T-helper 2 cell treated with Interferon-gamma antibody and Interleukin-4, amounts not matched to agents 5 μg/mL and 100 μg/mL, for 36 hours (primary cell): Measurements from ENCODE around the gene GPR137.

Experiments
- DNase-seq: peaks from one replicate; pipeline ENCODE4 v3.0.0; 2021; ENCODE audit warnings: low spot score
- H3K27ac Mint-ChIP-seq: one replicate; pipeline ENCODE4 v1.8.0; 2021; ENCODE audit warnings: mild to moderate bottlenecking, mixed read lengths
- H3K27me3 Mint-ChIP-seq: one replicate; pipeline ENCODE4 v1.8.0; 2021; ENCODE audit warnings: low read depth, mixed read lengths
- H3K36me3 Mint-ChIP-seq: one replicate; pipeline ENCODE4 v1.8.0; 2021; ENCODE audit warnings: low read depth, mixed read lengths
- H3K4me1 Mint-ChIP-seq: one replicate; pipeline ENCODE4 v1.8.0; 2021; ENCODE audit warnings: low read depth, mixed read lengths
- H3K4me3 Mint-ChIP-seq: one replicate; pipeline ENCODE4 v1.8.0; 2022; ENCODE audit warnings: mild to moderate bottlenecking, moderate library complexity, mixed read lengths
- H3K9me3 Mint-ChIP-seq: one replicate; pipeline ENCODE4 v1.8.0; 2021; ENCODE audit warnings: mixed read lengths

GPR137 gene

DNA sequence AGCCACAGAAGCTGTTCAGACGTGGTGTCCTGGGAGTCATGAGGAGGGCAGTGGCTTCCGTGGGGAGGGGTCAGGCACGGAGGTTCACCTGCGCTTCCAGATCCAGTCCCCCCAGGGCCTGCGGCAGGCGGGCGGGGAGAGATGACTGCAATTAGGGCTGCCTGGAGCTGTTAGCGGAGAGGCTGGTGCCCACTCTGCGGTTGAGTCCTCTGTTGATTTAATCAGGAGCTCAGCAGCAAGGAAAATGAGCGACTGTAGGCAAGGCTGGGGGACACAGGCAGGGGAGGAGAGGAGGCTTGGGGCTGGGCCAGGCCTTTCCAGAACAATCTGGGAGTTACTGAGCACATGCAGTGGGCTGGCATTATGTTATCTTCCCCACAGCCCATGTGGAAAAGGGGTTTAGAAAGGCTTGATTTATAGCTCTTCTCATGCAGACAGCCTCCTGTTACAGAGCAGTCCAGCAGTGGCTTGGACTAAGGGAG is 21.2 kb upstream of the GPR137 start:
- peaks cover 14% of the 10 kb centered on the region for H3K4me1 Mint-ChIP-seq
- no peaks in the 10 kb centered on the region for H3K9me3 Mint-ChIP-seq
- no peak for DNase-seq
- no peak overlapping the region for H3K4me3 Mint-ChIP-seq
- H3K27ac Mint-ChIP-seq: no peak overlapping the region
- no peaks in the 10 kb centered on the region for H3K27me3 Mint-ChIP-seq
- H3K36me3 Mint-ChIP-seq: peaks cover 18% of the 10 kb centered on the region

DNA sequence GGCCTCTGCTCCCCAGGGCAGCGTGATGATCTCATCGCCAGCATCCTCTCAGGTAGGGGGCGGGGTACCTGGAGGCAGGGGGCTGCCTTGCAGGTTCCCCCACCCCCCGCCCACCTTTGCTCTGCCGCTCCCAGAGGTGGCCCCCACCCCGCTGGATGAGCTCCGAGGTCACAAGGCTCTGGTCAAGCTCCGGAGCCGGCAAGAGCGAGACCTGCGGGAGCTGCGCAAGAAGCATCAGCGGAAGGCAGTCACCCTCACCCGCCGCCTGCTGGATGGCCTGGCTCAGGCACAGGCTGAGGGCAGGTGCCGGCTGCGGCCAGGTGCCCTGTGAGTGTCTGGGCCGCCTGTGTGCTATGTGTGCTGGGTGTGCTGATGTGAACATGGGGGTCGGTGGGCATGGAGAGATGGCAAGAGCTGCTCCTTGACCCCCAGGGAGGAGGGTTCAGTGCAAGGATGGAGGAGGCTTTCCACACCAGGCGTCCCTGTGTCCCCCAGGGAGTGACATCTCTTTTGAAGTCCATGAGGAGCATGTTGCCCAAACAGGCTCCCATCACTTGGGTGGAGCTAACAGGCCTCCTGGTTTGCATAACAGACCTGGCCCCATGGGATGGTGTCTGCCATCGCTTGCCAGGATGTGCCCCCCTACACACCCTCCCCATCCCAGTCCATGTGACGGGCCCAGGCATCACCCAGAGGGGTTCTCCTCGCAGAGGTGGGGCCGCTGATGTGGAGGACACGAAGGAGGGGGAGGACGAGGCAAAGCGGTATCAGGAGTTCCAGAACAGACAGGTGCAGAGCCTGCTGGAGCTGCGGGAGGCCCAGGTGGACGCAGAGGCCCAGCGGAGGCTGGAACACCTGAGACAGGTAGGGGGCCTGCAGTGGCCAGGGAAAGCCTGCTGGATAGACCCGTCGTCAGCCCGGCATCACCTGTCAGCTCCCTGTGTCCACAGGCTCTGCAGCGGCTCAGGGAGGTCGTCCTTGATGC is 20.2 kb upstream of the GPR137 start:
- H3K36me3 Mint-ChIP-seq: peaks cover 13% of the 10 kb centered on the region
- H3K27me3 Mint-ChIP-seq: no peaks in the 10 kb centered on the region
- no peak overlapping the region for H3K4me3 Mint-ChIP-seq
- peaks cover 18% of the 10 kb centered on the region for H3K4me1 Mint-ChIP-seq
- no peaks in the 10 kb centered on the region for H3K9me3 Mint-ChIP-seq
- DNase-seq: no peak
- no peak overlapping the region for H3K27ac Mint-ChIP-seq

DNA sequence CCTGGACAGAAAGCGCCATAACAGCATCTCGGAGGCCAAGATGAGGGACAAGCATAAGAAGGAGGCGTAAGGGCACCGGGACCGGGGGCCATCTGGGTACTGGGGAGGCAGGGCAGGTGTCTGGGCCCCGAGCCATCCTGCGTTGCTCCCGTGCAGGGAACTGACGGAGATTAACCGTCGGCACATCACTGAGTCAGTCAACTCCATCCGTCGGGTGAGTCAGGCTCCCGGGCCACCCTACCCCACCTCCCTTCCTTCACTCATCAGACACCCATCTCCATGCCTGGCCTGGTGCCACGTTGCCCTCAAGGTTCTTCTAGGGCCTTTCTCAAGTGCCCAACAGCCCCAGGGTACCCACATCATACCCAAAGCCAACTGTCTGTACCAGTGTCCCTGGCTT is 19.3 kb upstream of the GPR137 start:
- Mint-ChIP-seq H3K27me3 (no peaks in the 10 kb centered on the region), H3K36me3 (peaks cover 13% of the 10 kb centered on the region), H3K27ac (no peak overlapping the region), H3K4me1 (peaks cover 18% of the 10 kb centered on the region), H3K9me3 (no peaks in the 10 kb centered on the region), H3K4me3 (no peak overlapping the region)
- no peak for DNase-seq

DNA sequence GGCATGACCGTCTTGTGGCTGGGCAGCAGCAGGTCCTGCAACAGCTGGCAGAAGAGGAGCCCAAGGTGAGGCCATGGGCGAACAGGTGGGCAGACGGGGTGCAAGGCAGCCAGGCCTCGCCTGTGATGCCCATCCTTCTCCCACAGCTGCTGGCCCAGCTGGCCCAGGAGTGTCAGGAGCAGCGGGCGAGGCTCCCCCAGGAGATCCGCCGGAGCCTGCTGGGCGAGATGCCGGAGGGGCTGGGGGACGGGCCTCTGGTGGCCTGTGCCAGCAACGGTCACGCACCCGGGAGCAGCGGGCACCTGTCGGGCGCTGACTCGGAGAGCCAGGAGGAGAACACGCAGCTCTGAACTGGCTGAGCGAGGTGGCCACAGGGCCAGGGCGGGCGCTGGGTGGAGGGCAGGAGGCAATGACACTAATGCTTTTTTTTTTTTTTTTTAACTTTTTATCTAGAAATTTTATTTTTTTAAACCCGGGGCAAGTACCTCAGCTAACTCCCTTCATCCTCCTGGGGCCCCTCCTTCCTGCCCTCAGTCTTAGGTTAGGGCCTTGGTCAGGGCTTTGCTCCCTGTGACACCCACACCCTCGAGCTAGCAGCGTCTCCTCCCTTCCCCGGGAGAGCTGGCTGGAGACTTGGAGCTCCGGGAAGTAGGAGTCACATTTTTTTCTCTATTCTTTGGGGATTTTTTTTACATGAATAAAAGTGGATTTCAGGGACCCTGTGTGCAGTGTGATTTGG is 18.3 kb upstream of the GPR137 start:
- DNase-seq: no peak
- Mint-ChIP-seq H3K9me3 (no peaks in the 10 kb centered on the region), H3K27me3 (no peaks in the 10 kb centered on the region), H3K36me3 (peaks cover 9% of the 10 kb centered on the region), H3K4me1 (peaks cover 23% of the 10 kb centered on the region), H3K4me3 (no peak overlapping the region), H3K27ac (peak overlapping the region; percentile 96)

DNA sequence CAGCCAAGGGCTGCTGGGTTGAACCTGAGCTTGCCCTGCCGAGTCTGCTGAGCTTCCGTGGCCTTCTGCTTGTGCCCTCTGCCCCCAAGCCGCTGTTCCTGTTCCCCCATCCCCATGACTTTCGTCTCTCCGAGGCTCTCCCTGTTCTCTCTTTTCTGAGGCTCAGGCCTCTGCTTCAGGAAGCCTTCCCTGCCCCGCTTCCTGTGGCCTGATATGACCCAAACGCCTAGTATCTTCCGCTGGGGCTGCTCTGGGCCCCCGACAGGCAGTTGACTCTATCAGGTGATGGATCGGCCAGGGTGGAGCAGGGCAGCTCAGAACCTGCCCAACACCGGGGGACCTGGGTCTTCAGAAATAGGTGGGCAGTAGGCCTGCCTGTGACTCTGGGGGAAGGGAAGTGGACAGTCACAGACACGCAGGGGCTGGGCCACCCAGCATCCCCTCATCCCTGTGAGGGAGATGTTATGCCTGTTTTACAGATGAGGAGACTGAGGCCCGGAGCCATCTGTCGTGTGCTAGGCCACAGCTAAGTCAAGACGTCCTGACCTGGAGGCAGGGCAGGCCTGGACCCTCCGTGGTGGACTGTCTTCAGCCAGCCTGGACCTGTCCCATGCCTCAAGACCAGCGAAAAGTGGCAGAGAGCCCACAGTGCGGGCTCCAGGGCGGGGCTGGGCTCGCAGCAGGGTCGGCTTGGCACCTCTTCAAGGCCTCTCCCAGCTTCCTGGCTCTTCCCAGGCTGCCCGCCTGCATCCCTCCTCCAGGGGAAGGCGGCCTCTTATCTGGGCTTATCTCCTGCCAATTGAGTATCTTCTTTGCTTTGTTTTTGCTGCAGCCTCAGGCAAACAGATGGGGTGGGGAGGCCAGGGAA is 17.4 kb upstream of the GPR137 start:
- Mint-ChIP-seq H3K27me3 (no peaks in the 10 kb centered on the region), H3K4me1 (peaks cover 24% of the 10 kb centered on the region), H3K4me3 (peak overlapping the region; percentile 96), H3K36me3 (peaks cover 7% of the 10 kb centered on the region), H3K9me3 (no peaks in the 10 kb centered on the region), H3K27ac (peak overlapping the region; percentile 96)
- no peak for DNase-seq

DNA sequence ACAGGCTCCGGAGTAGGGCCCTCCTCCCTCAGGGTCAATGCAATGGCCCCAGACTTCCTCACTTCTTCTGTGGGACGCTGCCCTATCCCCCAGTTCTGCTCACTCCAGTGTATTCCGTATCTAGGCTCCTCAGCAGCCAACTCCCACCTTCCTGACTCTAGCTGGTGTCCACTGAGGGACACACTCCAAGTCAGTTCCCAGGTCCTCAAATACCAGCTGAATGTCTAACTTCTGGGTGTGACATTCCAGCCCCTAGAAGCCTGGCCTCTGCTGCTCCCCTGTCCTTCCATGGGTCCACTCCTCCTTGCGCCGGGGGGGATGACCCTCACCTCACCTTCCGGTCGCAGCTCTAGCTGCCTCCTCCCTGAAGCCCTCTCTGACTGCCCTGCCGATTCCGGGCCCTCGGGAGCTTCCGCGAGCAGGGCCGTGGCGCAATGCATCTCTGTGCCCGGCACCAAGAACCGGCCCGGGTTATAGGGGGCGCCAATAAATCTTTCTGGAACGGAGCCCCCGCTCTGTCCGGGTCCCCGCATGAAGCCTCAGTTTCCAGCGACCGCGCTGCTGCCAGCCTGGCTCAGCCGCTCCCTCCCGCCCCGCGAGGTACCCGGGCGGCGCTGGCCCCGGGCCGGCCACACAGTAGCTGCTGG is 16.6 kb upstream of the GPR137 start:
- H3K4me3 Mint-ChIP-seq: peak overlapping the region; percentile 96
- H3K27me3 Mint-ChIP-seq: no peaks in the 10 kb centered on the region
- peaks cover 7% of the 10 kb centered on the region for H3K36me3 Mint-ChIP-seq
- H3K4me1 Mint-ChIP-seq: peaks cover 24% of the 10 kb centered on the region
- peak overlapping the region; percentile 96 for H3K27ac Mint-ChIP-seq
- peak; percentile 58 for DNase-seq
- no peaks in the 10 kb centered on the region for H3K9me3 Mint-ChIP-seq

DNA sequence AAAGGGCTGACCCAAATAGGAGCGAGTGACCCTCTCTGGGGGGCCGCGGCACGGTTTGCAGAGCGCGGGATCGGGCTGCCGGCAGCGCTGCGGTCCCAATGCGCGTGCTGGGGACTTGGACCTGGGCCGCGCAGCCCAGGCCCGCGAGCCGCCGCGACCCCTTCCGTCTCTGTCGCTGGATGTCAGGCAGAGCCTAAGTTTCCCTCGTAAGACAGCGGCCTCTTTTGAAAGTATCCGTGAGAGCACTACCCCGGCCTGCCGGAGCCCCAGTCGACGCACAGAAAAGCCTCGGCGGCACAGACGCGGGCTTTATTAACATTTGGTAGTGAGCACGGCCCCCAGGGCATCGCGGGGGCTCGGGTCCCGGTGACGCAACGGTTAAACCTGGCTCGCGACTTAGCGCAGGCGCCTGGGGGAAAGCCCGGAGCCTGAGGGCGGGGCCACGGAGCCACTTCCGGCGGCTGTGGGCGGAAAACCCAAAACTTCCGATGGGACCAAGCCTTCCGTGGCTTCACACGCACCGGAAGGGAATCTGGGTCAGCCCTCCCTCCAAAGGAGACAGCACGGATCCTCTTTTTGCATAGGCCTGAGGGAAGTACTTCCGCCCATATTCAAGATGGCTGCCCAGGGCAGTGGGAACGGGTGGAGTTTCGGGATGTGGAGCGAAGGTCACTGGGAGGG is 16.0 kb upstream of the GPR137 start:
- peak; percentile 98 for DNase-seq
- Mint-ChIP-seq H3K36me3 (peaks cover 7% of the 10 kb centered on the region), H3K27ac (peak overlapping the region; percentile 96), H3K9me3 (no peaks in the 10 kb centered on the region), H3K4me1 (peaks cover 24% of the 10 kb centered on the region), H3K27me3 (no peaks in the 10 kb centered on the region), H3K4me3 (peak overlapping the region; percentile 96)

DNA sequence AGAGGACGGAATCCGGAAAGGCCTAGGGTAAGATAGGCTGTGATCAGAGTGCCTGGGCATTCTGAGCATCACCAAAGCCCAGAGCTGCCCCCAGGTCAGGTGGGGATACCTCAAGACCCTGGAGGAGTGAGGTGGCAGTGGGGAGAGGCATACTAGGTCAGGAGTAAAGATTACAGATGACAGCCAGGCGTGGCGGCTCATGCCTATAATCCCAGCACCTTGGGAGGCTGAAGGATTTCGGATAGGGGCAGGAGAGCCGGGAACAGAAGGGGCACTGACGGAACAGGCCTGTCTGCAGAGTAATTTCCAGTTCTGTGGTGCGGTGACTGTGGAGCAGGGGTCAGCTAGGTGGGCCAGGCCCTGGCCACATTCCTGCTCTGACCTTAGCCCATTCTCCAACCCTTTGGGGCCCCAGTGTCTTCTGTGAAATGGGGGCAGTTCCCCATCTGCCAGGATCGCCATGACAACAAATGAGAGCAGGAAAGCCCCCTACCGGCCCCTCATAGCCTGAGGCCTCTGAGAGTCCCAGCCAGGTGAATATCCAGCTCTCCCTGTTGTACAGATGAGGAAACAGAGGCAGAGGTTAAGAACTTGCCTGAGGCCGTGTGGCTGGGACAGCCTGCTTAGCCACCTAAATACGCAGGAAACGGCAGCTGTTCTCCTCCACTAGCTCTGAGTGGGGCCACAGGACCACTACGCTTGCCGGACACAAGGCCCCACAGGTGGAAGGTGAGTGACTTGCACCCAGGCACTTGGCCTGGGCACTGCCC is 10.4 kb upstream of the GPR137 start:
- H3K9me3 Mint-ChIP-seq: no peaks in the 10 kb centered on the region
- peaks cover 8% of the 10 kb centered on the region for H3K4me1 Mint-ChIP-seq
- no peak overlapping the region for H3K27ac Mint-ChIP-seq
- no peak for DNase-seq
- H3K36me3 Mint-ChIP-seq: peaks cover 9% of the 10 kb centered on the region
- no peaks in the 10 kb centered on the region for H3K27me3 Mint-ChIP-seq
- H3K4me3 Mint-ChIP-seq: no peak overlapping the region

DNA sequence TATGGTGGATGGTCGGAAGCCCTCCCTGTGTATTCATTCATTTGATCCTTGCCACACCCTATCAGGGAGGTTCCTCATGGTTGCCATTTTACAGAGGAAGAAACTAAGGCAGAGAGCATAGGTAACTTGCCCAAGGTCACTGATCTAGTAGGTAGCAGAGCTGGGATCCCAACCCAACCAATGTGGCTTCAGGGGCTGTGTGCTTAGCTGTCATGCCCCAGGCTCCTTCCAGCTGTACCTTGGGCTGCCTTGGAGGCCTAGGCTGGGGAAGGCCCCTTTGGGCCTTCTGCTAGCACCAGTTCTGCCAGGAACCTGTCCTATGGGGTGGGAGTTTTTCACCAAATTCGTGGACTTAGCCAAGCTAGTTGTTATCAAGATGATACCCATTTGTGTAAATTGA is 9.8 kb upstream of the GPR137 start:
- Mint-ChIP-seq H3K27me3 (no peaks in the 10 kb centered on the region), H3K4me3 (no peak overlapping the region), H3K27ac (no peak overlapping the region), H3K9me3 (no peaks in the 10 kb centered on the region), H3K36me3 (peaks cover 8% of the 10 kb centered on the region), H3K4me1 (peaks cover 7% of the 10 kb centered on the region)
- DNase-seq: no peak

DNA sequence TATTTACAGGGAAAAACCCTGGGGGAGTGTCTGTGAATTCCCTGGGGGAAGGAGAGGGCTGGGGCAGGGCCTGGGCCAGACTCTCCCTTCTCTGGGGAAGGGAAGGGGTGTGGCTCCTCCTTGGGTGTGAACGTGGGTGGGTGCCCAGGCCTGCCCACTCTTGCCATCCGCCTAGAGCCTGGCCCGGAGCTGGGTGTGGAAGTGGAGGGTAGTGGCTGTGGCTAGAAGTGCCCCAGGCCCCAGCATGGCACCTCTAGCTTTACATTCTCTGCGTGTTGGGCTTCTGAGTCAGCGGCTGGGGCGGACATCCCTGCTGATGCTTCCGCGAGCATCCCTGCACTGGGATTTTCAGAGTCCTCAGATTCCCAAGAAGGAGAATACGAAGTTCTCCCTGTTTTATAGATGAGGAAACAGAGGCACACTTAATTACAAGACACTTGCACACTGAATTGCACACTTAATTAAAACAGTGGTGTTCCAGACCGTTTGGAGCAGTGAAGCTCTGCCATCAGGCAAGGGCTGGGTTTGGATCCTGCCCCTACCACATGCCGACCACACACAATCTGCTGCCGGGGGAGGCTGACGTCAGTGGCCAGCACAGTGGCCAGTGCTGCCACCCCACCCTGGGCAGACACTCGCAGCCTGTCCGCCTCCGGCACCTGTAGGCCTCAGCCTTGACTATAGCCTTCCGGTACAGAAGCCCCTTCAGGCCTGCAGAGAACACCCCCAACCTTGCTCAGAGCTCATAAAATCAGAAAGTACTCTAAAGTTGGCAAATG is 8.8 kb upstream of the GPR137 start:
- H3K9me3 Mint-ChIP-seq: no peaks in the 10 kb centered on the region
- DNase-seq: no peak
- H3K36me3 Mint-ChIP-seq: peaks cover 12% of the 10 kb centered on the region
- H3K27ac Mint-ChIP-seq: no peak overlapping the region
- no peak overlapping the region for H3K4me3 Mint-ChIP-seq
- no peaks in the 10 kb centered on the region for H3K27me3 Mint-ChIP-seq
- peaks cover 5% of the 10 kb centered on the region for H3K4me1 Mint-ChIP-seq

DNA sequence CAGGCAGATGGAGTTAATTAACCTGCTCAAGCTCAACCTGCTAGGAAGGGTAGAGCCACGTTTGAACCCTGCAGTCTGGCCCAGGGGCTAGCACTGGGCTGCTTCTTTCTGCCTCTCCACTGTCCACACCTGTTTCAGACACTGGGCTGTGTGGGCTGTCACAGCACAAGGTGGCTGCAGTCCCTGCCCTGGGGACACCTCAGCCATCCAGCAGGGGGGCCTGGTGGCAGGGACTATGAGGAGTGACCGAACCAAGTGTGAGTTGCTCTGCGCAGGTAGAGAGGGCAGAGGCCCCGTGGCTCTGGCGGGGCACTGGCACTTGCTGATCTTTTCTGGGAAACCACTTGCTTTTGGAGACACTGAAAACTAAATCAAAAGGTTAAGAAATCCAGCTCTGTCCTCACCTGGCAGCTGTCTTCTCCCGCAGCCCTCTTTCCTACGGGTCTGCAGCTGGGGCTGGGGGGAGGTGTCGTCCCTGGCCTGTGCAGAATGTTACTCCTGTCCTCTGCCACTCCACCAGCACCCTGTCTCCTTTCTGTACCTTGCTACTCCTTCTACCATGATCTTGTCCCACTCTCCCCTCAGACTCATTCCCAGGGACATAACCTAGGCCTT is 7.0 kb upstream of the GPR137 start:
- Mint-ChIP-seq H3K4me1 (peaks cover 6% of the 10 kb centered on the region), H3K36me3 (peaks cover 14% of the 10 kb centered on the region), H3K27ac (no peak overlapping the region), H3K9me3 (no peaks in the 10 kb centered on the region), H3K27me3 (no peaks in the 10 kb centered on the region), H3K4me3 (no peak overlapping the region)
- no peak for DNase-seq
